ENCODE results near the gene RALGAPA2. TPM values are rescaled to one million over a fixed set of nuclear protein-coding genes. Genes with fewer than 3 reads are reported as not detected.

RALGAPA2 gene
- total and polyA plus RNA-seq, 2 of the 13 experiments (the other 11 are each of a cell fraction or from before 2014, with no cell fraction given), result 13.8 to 17.7 TPM

GRCh38 chr20:20457392-20458126, 254.9 kb downstream of the RALGAPA2 start:
- Histone ChIP-seq H2AFZ (ENCODE audit: low read length) (no peak overlapping the region), H4K20me1 (ENCODE audit: insufficient read depth, low read length) (no peaks in the 10 kb centered on the region), H3K36me3 (replicated peaks in 1 of 2; ENCODE audit: control insufficient read depth in 1 of 2, insufficient read depth in 2 of 2, low read length in 2 of 2) (peaks cover 4 to 10% of the 10 kb centered on the region in 2 experiments; a peak in 4 of 5 replicates), H3K9ac (ENCODE audit: insufficient read depth, low read depth, low read length) (no peak overlapping the region), H3K4me1 (ENCODE audit: insufficient read depth, low read length) (no peaks in the 10 kb centered on the region), H3K9me3 (ENCODE audit: low read length) (no peaks in the 10 kb centered on the region), H3K27ac (ENCODE audit: extremely low read length, insufficient read depth, low read length) (no peak overlapping the region), H3K4me3 (replicated peaks in 1 of 3; ENCODE audit: insufficient read depth in 1 of 3, low read depth in 2 of 3, low read length in 3 of 3) (no peak overlapping the region), H3K79me2 (ENCODE audit: insufficient read depth, low read length) (no peaks in the 10 kb centered on the region), H3K4me2 (ENCODE audit: low read depth, low read length) (no peak overlapping the region), H3K27me3 (ENCODE audit: control insufficient read depth in 1 of 2, insufficient read depth in 2 of 2, low read length in 2 of 2) (no peaks in the 10 kb centered on the region)
- DNase-seq (ENCODE audit: low spot score), result no peak
- ATAC-seq, result no peak
- in situ Hi-C loops (cut with HindIII; ENCODE audit: extremely low pct_ligation_motif_present, low pct_unique_long_range_greater_than_20kb), result no loop called here
- TF ChIP-seq ONECUT2 (CRISPR knock-in tag; IDR thresholded peaks at IDR 0.05) (no peak), ZNF280B (CRISPR knock-in tag; IDR thresholded peaks at IDR 0.05; ENCODE audit: borderline replicate concordance) (peak; percentile 63; the same call in 1 of the 2 replicates), ZNF772 (CRISPR knock-in tag; IDR thresholded peaks at IDR 0.05) (no peak), RELA (CRISPR knock-in tag; IDR thresholded peaks at IDR 0.05) (no peak), ZNF550 (CRISPR knock-in tag; IDR thresholded peaks at IDR 0.05; ENCODE audit: borderline replicate concordance) (no peak), ZNF768 (CRISPR knock-in tag; IDR thresholded peaks at IDR 0.05) (peak; percentile 83), XRCC5 (optimal IDR thresholded peaks at IDR 0.05; ENCODE audit: low read length) (no peak), MEIS1 (CRISPR knock-in tag; IDR thresholded peaks at IDR 0.05; ENCODE audit: borderline replicate concordance) (no peak)
- 96% methylated on average over 15 of the region's 15 CpGs for WGBS (ENCODE audit: low lambda C conversion rate)
- CTCF ChIA-PET (ENCODE audit: low intra/inter-chr PET ratio, low total read pairs), result no interaction called here
- BruUV-seq (replicated peaks), result no TSS peak
- intact Hi-C loops (cut with micrococcal nuclease; ENCODE audit: unreplicated experiment), result no loop called here
- POLR2A ChIA-PET, result no interaction called here
- no peak for FAIRE-seq

Measured in HepG2 (cell line).